Pancreas (tissue), 10 donors: Measurements from ENCODE around the gene CCDC174. TPM values are rescaled to one million over a fixed set of nuclear protein-coding genes. Genes with fewer than 3 reads are reported as not detected.

Experiments used
- ATAC-seq, 4 donors: fragments of 200-7000 bp; cut with Tn5 transposase; one replicate each; pipeline versions ENCODE4 v1.8.0 to v1.9.1; 2020; ENCODE audit warnings: mild to moderate bottlenecking in 4 of 4, moderate library complexity in 4 of 4
- DNase-seq, 6 donors: peaks; one replicate each; pipeline ENCODE4 v3.0.0-alpha.2; 2020
- FAIRE-seq: peaks from 2 replicates; lab custom pipeline; 2012; peaks lifted over from hg19 to GRCh38; lab: Jason Lieb, UNC
- H3K27ac ChIP-seq, 4 donors: fragments of 200-600 bp; sonication (generic); 1 replicate in 3 of 4; 2 replicates in 1 of 4; pipeline versions ENCODE4 v1.5.0 to v1.8.0; 2020
- H3K27me3 ChIP-seq, 4 donors: fragments of 200-600 bp; one replicate each; pipeline ENCODE4 v1.8.0; 2021
- H3K36me3 ChIP-seq, 3 donors: fragments of 200-600 bp; sonication (generic) in 1 of 3; one replicate each; pipeline versions ENCODE4 v1.5.0 to v1.8.0; 2020 to 2021
- H3K4me1 ChIP-seq, 3 donors: fragments of 200-600 bp; one replicate each; pipeline ENCODE4 v1.8.0; 2021
- H3K4me3 ChIP-seq, 4 donors: fragments of 200-600 bp; sonication (generic) in 2 of 4; one replicate each; pipeline versions ENCODE4 v1.5.0 to v1.8.0; 2020 to 2021
- H3K9me3 ChIP-seq, 4 donors: fragments of 200-600 bp; one replicate each; pipeline ENCODE4 v1.8.0; 2021
- WGBS, 2 donors: extraction: QIAGEN DNeasy Blood & Tissue Kit; methylation state at CpG; one replicate each; pipeline ENCODE4 v1.1.7; 2013; 5-methylcytosine and 5-hydroxymethylcytosine counted together
- intact Hi-C, 3 donors: fragments of 100-400 bp; cut with DNase I; formaldehyde crosslinking; loops; one replicate each; pipeline versions ENCODE4 v1.11.1 to v1.14.2; 2022
- polyA plus RNA-seq, 2 donors: library from polyadenylated mRNA; stranded (reverse); fragments of 200-250 nt; gene quantifications; one replicate each; pipeline ENCODE4 v1.2.3, GENCODE V29; 2013
- total RNA-seq, 6 donors: library from RNA; stranded (reverse); fragmentation: NEBNext Ultra II Directional in 4 of 6; extraction: Animal tissue kit (Norgen Biotek cat#: 25700) in 4 of 6; gene quantifications; one replicate each; pipeline versions ENCODE4 v1.2.1 to v1.2.4, GENCODE V29; 2021 to 2023
- TF ChIP-seq, protein P1 (sequence below), 4 donors: fragments of 200-600 bp; sonication (generic) in 3 of 4; IDR thresholded peaks; one replicate each; pipeline versions ENCODE4 v1.5.0 to v1.8.0; 2021; ENCODE audit warnings: antibody characterized with exemption in 4 of 4
- donor health status: healthy with polysubstance abuse.
- donor health status: DM: no; HTN: no; CAD: no; lungs with moderate emphysema.
- donor health status: DM: no; HTN: no; CAD: no.
- donor health status: control.
- donor health status: control.
- donor health status: Bipolar disorder and iron deficiency.
- donor health status: DM: yes; HTN: yes; CAD: no.
- donor health status: DM: no; HTN: no; CAD: no.
- donor health status: DM: no; HTN: no; CAD: no.
- donor health status: DM: yes; HTN: yes; CAD: no.

CCDC174 gene
- total and polyA plus RNA-seq, 8 donors: 7.2 to 18.1 (median 12.5) TPM

DNA sequence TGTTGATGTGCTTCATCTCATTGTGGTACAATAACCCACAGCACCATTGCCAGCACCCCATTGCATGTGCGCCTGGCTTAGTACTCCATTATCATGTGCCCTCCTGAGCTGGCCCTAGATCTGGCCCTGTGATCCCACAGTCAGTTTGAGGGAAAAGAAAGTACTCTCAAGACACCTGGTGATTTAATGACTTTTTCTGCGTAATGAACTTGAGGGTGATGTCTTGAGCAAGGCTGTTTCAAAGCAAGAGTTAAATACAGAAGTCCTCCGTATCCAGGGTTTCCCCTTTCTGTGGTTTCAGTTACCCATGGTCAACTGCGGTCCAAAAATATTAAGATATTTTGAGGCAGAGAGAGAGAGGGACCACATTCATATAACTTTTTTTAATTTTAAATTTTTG, 39.7 kb downstream of the CCDC174 start:
- WGBS, 2 donors: 89 to 91% methylated on average over 4 of the region's 4 CpGs
- no peak for FAIRE-seq
- ATAC-seq: no peak

DNA sequence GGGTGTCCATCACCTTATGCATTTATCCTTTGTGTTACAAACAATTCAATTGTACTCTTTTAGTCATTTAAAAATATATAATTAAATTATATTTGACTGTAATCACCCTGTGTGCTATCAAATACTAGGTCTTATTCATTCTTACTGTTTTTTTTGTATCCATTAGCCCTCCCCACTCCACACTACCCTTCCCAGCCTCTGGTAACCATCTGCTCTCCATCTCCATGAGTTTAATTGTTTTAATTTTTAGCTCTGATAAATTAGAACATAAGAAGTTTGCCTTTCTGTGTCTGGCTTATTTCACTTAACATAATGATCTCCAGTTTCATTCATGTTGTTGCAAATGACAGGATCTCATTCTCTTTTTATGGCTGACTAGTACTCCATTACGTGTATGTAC, 40.2 kb downstream of the CCDC174 start:
- Histone ChIP-seq H3K4me1 (no peaks in the 10 kb centered on the region), H3K27ac (no peak overlapping the region), H3K36me3 (no peaks in the 10 kb centered on the region), H3K27me3 (no peaks in the 10 kb centered on the region), H3K9me3 (no peaks in the 10 kb centered on the region), H3K4me3 (no peak overlapping the region)
- TF ChIP-seq, protein P1, sequence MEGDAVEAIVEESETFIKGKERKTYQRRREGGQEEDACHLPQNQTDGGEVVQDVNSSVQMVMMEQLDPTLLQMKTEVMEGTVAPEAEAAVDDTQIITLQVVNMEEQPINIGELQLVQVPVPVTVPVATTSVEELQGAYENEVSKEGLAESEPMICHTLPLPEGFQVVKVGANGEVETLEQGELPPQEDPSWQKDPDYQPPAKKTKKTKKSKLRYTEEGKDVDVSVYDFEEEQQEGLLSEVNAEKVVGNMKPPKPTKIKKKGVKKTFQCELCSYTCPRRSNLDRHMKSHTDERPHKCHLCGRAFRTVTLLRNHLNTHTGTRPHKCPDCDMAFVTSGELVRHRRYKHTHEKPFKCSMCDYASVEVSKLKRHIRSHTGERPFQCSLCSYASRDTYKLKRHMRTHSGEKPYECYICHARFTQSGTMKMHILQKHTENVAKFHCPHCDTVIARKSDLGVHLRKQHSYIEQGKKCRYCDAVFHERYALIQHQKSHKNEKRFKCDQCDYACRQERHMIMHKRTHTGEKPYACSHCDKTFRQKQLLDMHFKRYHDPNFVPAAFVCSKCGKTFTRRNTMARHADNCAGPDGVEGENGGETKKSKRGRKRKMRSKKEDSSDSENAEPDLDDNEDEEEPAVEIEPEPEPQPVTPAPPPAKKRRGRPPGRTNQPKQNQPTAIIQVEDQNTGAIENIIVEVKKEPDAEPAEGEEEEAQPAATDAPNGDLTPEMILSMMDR (IDR thresholded peaks at IDR 0.05): no peak
- intact Hi-C loops: no loop called here
- ATAC-seq (no peak), FAIRE-seq (no peak), DNase-seq (no peak)
- WGBS, 2 donors: 84 to 89% methylated on average over 1 of the region's 1 CpG

More for the DNA sequence above, 39.7 kb downstream of the CCDC174 start:
- TF ChIP-seq, protein P1 (IDR thresholded peaks at IDR 0.05): no peak
- DNase-seq: no peak
- Histone ChIP-seq H3K9me3 (no peaks in the 10 kb centered on the region), H3K4me3 (no peak overlapping the region), H3K36me3 (no peaks in the 10 kb centered on the region), H3K27me3 (no peaks in the 10 kb centered on the region), H3K27ac (no peak overlapping the region), H3K4me1 (no peaks in the 10 kb centered on the region)
- intact Hi-C loops: no loop called here

DNA sequence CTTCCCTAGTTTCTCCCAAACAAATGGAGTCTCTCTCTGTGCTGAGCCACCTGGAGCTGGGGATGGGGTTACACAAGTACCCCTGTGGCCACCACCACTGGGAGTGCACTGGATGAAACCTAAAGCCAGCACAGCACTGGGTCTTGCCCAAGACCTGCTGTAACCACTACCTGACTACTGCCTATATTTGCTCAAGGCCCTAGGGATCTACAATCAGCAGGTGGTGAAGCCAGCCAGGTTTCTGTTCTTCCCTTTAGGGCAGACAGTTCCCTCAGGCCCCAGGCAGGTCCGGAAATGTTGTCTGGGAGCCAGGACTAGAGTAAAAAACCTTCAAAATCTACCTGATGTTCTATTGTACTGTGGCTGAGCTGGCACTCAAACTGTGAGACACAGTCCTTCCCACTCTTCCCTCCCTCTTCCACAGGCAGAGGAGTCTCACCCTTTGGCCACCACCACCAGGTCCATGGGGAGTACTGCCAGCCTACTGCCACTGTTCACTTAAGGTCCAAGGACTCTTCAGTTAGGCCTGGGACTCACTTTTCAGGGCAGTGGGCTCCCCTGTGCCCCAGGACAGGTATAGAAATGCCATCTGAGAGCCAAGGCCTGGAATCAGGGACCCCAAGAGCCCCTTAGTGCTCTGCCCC, 47.2 kb downstream of the CCDC174 start:
- no peaks in the 10 kb centered on the region for H3K27me3 ChIP-seq
- H3K27ac ChIP-seq: no peak overlapping the region
- no peaks in the 10 kb centered on the region for H3K36me3 ChIP-seq
- WGBS, 2 donors: 65 to 90% methylated on average over 1 of the region's 1 CpG
- intact Hi-C loops: no loop called here
- H3K9me3 ChIP-seq: no peaks in the 10 kb centered on the region
- ATAC-seq (no peak), DNase-seq (no peak), FAIRE-seq (no peak)
- no peak overlapping the region for H3K4me3 ChIP-seq
- TF ChIP-seq, protein P1 (IDR thresholded peaks at IDR 0.05): no peak
- H3K4me1 ChIP-seq: no peaks in the 10 kb centered on the region

DNA sequence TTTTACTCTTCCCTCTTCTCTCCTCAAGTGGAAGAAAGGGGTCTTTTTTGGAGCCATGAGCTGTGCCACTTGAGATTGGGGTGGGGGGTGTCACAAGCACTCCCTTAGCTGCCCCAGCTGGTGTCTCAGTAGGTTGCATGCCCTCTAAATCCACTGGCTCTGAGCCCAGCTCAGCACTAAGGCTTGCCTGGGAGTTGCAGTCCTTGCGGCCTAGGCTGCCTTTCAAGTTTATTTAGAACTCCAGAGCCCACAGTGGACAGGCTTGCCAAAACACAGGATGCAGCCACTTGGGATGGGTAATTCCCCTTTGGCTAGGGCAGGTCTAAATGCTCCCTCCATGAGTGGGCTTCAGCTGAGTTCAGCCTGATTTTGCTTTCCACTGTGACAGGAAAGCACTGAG, 48.1 kb downstream of the CCDC174 start:
- H3K36me3 ChIP-seq: no peaks in the 10 kb centered on the region
- intact Hi-C loops: no loop called here
- no peaks in the 10 kb centered on the region for H3K27me3 ChIP-seq
- H3K4me3 ChIP-seq: no peak overlapping the region
- no peak for ATAC-seq
- no peaks in the 10 kb centered on the region for H3K9me3 ChIP-seq
- FAIRE-seq: no peak
- 77 to 78% methylated on average over 1 of the region's 1 CpG for WGBS, 2 donors
- H3K27ac ChIP-seq: no peak overlapping the region
- H3K4me1 ChIP-seq: no peaks in the 10 kb centered on the region
- TF ChIP-seq, protein P1 (IDR thresholded peaks at IDR 0.05): no peak
- no peak for DNase-seq

DNA sequence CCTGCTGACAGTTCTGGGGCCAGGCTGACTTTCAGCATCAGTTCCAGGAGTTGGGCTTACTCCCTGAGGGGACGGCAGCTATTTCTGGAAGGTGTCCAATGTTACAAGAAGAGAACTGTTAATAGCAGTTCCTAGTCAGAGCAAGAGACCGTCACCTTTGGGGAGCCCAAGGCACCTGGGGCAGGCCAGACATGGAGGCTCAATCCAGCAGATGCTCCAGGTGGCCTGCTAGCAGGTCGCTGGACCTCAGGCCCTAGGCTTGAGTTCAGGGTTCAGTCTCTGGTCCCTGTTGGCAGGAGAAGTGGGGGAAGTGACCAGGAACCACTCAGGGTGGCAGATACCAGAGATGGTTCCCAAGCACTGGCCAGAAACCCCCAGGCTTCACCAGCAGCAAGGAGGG, 49.3 kb downstream of the CCDC174 start:
- 68 to 83% methylated on average over 3 of the region's 3 CpGs for WGBS, 2 donors
- FAIRE-seq (no peak), DNase-seq (no peak), ATAC-seq (no peak)
- intact Hi-C loops: no loop called here
- H3K36me3 ChIP-seq: no peaks in the 10 kb centered on the region
- TF ChIP-seq, protein P1 (IDR thresholded peaks at IDR 0.05): no peak
- H3K9me3 ChIP-seq: no peaks in the 10 kb centered on the region
- H3K4me1 ChIP-seq: no peaks in the 10 kb centered on the region
- H3K4me3 ChIP-seq: no peak overlapping the region
- H3K27me3 ChIP-seq: no peaks in the 10 kb centered on the region
- no peak overlapping the region for H3K27ac ChIP-seq
